NCI-H69 (cell line): Measurements from ENCODE around the gene SLC38A1.
A peak's percentile ranks its signal among the peaks of the same experiment; 100 is the strongest.

Source experiments
- DNase-seq: peaks from one replicate; lab custom pipeline; 2025; lab: John Stamatoyannopoulos, UW

Gene SLC38A1

GRCh38 chr12:46230983-46231382 is 37.9 kb downstream of the SLC38A1 start:
- DNase-seq, result no peak

DNA sequence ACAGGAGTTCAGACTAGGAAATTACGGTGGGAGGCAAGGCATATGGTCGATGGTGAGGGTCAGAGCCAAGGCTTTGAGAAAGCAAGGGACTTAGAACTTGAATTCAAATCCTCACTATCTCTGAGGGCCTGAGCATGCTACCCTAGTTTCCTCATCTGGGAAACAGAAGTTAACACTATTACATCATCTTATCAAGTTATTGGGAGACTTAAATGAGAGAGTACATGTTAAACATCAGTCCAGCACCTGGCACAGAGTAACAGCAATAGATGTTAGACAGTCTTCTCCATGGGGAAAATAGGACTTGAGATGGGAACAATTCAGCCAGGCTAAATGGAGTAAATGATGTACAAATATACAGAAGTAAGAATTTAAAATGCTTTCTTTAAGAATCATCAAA is 38.5 kb downstream of the SLC38A1 start:
- no peak for DNase-seq

DNA sequence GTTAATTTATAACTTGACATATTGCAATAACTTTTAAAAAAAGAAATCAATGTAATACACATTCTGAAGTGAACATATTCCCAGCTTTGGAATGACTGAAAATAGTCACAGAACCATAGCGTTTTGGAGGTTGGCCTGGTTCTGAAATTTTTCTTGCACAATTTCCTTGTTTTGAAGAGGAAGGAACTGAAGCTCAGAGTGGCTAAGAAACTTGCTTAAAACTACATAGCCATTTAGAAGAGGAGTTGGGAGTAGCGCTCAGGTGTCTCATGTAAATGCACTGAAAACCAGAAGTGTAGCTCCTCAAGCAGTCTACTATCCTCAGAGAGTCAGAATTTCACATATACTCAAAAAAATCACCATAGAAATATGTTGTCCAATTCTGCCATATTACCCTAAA is 41.2 kb downstream of the SLC38A1 start:
- DNase-seq, result no peak

DNA sequence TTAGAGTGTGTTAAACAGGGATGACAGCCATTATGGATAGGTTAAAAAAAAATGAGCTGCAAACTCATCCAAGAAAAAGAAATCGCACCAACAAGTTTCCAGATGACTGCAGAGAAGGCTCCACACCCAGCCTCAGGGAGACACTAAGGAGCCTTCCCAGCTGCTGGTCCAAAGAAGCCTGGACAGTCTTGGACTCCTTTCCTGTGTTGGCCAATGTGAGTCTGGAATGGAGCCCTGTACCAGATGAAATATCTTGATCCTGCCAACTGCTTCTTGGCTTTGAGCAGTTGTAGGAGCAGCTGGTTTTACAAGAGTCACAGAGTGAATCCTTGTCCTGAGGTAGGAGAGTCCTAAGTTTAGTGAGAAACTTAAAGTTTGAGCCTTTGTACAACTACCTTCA is 44.5 kb downstream of the SLC38A1 start:
- DNase-seq, result no peak

- DNase-seq, result no peak
Observed at GRCh38 chr12:46223047-46223446, 45.8 kb downstream of the SLC38A1 start.

DNA sequence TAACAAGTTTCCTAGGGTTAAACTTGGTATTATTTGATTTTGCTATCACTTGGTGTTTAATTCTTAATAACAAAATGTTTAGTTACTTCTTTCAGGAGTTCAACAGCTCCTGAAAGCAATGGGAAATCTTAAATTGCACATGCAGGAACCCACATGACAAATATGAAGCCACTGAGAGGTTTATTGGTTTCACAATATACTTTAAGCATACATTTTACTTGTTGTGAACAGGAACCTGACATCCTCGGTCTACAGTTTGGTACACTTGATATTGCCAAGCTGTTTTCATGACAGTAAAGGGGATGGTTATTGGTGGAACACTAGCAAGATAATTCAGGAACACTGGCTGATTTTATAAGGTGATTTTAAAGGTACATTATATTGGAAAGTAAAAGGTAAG is 46.2 kb downstream of the SLC38A1 start:
- no peak for DNase-seq

- DNase-seq, result peak; percentile 41
Observed at GRCh38 chr12:46221255-46222128, 47.4 kb downstream of the SLC38A1 start.

DNA sequence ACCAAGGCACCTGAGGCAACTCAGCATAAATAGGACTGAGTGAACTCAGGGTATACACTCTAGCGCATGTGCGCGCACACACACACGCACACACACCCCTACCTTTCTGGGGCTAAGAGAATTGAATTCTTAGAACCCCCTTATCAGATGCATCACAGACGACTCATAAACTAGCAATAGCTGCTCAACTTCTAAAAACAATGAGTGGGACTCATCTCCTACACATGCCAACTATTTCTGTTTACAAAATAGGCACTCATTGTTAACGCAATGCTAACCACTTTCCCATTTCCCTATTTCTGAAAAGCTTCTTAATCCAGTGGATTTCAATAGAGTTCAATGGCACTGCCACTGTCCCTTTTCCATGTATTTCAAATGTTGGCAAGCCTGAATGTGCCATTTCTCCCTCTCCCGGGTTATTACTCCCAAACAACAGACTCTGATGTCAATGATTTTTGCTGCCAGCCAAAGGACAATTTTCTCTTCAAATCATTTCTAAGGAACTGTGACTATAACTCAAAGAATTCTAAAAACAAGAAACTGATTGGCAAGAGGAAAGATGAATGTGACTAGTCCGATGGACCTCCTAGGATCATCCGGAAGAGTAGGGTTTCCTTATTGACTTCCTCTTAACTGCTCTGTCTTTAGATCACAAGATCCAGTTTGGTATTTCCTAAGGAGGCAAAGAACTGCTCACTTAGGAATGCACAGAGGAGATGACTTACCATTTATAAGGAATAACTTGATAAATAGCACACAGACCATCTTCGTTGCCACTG is 48.8 kb downstream of the SLC38A1 start:
- no peak for DNase-seq

DNA sequence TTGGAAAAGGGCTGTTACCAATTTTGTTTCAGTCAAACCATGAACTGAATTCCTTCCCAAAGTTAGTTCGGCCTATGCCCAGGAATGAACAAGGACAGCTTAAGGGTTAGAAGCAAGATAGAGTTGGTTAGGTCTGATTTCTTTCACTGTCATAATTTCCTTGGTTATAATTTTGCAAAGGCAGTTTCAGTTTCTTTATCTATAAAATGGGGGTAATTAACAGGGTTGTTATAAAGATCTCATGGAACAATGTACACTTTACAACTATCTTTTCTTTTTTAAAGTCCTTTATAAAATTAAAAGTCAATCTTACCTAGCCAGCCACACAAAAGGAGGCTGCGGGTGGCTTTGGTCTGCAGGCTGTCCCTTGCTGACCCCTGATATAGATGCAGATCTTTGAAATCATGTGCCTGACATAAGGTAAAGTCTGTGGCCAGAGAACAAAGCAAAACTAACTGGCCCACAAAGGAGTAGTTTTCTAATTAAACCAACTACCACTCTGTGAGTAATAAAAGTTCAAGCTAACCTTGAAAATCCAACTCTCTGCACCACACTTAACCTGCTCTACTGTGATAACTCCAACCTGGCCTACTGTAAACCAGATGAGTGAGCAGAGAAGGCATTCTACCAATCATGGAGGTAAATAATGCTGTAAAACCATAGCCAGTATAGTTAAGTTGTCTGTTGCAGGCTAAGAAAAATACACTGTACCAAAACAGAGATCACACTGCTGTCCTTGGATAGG is 49.5 kb downstream of the SLC38A1 start:
- DNase-seq, result no peak

DNA sequence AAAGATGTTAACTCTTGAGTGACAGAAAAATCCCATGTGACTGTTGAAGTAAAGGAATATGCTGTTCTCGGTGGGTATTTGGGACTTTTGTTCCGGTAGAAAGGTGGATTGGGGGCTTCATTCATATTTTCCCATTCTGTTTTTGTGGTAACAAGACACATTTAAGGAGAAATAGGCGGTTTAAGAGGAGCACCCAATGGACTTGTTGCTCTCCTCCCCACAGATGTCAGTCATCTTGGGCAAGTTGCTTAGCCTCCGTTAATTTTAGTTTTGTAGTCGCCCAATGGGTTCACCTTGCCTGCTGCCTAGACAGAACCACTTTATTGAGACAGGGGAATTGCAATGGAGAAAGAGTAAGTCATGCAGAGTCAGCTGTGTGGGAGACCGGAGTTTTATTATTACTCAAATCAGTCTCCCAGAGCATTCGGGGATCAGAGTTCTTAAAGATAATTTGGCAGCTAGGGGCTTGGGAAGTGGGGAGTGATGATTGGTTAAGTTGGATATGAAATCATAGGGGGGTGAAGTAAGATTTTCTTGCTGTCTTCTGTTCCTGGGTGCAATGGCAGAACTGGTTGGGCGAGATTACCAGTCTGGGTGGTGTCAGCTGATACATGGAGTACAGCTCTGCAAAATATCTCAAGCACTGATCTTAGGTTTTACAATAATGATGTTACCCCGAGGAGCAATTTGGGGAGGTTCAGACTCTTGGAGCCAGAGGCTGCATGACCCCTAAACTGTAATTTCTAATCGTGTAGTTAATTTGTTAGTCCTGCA is 50.3 kb downstream of the SLC38A1 start:
- no peak for DNase-seq

DNA sequence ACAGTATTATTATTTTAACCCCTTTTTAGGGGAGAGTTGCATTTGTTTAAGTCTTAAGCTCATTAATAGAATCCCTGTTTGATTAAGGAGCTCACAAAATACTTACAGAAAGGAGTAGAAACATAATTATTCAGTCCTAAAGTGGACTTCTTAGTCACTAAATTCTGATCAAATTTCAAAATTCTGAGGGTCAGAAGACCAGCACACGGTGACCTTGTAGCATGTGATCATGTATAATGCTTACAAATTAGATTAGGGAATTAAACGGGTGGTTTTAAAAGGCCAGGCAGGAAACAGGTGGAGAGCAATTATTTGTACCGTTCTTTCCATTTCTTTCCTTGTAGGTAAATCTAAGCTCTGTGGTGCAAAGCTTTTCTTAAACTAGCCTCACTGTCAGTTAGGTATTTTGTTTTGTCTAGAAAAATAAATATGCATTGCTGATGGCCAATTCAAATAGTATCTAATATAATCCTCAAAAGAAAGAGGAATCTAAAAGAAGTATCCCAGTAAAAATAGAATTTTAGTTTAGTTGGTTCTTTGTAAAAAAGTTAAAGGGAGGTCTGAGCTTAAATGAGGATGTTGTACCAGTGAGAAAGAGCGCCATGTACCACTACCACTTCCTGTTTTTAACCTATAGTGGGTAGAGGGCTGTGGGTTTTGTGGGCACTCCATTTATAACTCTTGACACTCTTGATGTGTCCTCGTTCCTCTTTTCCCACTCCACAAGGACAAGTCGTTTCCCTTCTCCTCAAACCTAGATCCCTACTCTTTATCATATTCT is 51.1 kb downstream of the SLC38A1 start:
- DNase-seq, result no peak

GRCh38 chr12:46214668-46215436 is 54.0 kb downstream of the SLC38A1 start:
- no peak for DNase-seq

DNA sequence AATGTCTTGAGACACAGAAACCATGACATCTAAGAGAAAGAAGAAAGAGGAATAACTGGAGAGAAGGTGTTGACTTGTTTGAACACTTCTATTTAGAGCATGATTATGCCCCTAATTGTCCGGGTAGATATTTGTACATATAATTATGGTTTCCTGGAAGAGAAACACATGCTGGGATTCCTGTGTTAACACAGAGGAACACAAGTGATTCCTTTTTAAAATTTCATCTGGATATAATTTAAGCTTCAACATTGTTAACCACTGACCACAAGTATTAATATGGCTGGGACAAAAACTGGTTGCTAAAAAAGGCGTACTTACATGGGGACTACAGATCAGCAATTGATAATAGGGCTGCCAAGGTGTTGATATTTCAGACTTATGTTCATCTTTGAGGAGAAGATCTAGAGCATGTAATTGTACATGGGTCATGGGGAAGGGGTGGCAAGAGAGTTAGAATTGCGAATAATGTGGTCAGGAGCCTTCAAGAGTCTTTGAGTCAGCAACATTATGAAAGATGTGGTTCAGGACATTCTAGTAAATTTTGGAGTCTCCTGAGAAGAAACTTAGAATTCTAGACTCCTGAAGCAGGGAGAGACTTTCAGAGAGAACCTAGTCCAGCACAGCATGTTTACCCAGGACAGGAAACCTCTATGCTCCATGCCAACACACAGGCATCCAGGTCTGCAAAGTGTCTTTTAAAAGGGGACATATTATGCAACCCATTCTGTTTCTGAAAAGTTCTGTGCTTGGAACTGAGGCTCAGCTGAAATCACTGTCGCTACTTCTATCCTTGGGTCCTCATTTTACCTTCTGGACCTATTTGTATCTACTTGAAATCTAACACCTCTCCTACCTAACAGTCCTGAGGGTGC is 56.5 kb downstream of the SLC38A1 start:
- peak; percentile 74 for DNase-seq

DNA sequence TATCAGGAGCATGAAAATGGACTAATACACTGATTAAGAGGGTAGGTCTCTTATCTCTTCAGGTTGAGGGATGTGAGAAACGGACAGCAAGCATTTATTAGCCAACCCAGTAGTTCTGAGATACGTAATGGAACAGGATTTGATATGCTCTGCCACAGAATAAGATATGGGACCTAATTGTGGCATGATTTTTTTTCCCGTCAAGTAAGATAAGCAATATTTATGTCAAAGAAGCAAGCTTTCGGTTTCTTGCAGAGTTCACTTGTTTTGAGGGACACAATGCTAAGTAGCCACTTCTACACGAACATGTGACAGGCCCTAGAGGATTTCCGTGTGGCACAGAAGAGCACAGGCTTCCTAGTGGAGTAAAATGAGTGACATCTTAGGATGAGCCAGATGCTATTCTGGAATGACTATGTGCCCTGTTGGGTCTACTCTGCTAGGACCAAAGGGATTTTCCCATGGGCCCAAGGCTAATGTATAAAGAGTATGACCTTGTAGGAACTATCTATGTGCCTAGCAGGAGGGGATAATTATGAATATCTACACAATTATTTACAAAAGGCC is 57.9 kb downstream of the SLC38A1 start:
- peak; percentile 21 for DNase-seq

GRCh38 chr12:46209914-46210872 is 58.6 kb downstream of the SLC38A1 start:
- DNase-seq, result peak; percentile 98

DNA sequence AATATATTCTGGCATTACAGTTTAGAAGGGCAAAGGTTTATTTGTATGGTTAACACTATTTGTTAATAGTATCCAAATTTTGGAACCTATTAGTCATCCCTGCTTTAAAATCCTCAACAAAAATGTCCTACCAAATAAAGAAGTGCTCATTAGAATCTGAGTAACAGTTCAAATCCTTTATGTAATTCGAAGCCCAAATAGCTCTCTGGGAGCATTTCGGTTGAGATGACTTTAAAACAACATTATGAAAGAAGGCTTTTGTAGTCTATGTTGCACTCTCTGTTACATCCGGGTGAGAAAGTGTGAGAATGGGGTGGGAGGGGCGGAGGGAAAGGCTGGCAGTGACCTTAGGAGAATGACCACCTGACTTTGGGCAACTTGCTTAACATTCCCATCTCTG is 59.7 kb downstream of the SLC38A1 start:
- peak; percentile 48 for DNase-seq

DNA sequence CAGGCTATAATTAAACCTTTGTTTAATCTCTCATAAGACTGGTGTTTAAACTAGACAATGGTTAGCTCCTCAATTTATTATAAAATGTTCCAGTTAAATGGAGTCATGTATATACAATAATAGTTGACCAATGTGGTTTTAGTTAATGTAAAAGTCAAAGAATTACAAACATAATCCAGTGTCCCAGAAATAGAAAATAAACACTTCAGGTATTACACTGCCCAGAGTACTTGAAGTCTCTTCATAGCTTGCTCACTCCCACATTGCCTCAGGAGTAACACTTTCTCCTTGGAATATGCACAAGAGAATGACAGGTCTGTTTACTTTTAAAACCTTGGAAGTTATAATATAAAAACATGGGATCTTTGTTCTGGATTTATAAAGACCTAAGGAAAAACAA is 60.5 kb downstream of the SLC38A1 start:
- DNase-seq, result peak; percentile 49

- no peak for DNase-seq
Observed at GRCh38 chr12:46207644-46208043, 61.2 kb downstream of the SLC38A1 start.
